GM12872 (cell line): Measurements from ENCODE around the gene SLC6A3.

Experiments used
- TF ChIP-seq, protein P1 (sequence below): IDR thresholded peaks from 3 replicates; pipeline ENCODE4 v1.5.1; 2011; ENCODE audit warnings: low read depth, mild to moderate bottlenecking, low read length, moderate library complexity; ENCODE audit not compliant: insufficient read depth

Gene SLC6A3

DNA sequence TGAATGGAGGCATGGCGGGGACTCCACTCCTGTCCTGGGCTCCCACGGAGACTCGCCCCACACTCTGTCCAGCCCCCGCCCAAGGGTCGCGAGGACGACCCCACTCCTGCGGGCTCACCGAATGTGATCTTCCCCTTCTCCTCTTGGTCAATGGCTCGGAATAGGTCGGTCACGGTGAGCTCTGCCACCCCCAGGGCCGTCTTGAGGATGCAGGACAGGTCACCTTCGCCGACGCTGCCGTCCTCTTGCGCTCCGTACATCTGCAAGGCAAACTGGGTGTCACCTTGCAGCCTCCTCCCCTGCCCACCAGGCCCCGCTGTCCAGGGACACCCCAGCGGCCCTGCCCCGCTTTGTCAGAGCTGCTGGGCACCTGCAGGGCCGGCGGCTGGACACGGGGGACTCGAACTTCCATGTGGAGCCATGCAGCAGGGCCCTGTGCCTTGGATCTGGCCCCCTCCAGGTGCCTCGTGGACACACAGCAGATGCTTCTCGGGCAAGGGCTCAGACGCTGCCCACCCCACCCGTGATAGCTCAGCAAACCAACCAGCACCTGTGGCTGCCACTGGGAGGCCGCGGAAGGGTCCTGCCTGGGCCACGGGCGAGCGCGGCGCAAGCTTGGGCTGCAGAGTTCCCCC, 21.5 kb upstream of the SLC6A3 start:
- TF ChIP-seq, protein P1, sequence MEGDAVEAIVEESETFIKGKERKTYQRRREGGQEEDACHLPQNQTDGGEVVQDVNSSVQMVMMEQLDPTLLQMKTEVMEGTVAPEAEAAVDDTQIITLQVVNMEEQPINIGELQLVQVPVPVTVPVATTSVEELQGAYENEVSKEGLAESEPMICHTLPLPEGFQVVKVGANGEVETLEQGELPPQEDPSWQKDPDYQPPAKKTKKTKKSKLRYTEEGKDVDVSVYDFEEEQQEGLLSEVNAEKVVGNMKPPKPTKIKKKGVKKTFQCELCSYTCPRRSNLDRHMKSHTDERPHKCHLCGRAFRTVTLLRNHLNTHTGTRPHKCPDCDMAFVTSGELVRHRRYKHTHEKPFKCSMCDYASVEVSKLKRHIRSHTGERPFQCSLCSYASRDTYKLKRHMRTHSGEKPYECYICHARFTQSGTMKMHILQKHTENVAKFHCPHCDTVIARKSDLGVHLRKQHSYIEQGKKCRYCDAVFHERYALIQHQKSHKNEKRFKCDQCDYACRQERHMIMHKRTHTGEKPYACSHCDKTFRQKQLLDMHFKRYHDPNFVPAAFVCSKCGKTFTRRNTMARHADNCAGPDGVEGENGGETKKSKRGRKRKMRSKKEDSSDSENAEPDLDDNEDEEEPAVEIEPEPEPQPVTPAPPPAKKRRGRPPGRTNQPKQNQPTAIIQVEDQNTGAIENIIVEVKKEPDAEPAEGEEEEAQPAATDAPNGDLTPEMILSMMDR, result no peak

DNA sequence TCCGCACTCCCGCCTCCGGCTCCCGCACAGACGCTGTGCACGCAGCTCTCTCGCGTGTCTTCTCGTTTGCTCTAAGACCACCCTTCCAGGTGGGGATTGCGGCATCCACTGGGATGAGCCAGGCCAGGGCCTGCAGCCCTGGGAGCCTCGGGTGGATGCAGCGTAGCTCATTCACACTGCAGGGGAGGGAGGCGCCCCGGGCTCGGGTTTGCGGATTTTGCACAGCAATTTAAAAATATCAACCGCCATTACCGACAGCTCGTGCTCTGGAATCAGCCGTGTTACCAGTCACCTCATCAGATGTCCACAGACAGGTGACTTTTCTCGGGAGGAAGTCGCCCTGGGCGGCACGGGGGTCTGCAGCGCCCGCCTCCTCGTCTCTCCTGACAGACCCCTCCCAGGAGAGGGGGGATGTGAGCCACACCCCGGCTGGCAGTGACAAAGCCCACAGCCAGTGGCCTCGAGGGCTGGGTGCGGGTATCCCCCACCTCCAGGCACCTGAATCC, 20.8 kb upstream of the SLC6A3 start:
- TF ChIP-seq, protein P1, result no peak

DNA sequence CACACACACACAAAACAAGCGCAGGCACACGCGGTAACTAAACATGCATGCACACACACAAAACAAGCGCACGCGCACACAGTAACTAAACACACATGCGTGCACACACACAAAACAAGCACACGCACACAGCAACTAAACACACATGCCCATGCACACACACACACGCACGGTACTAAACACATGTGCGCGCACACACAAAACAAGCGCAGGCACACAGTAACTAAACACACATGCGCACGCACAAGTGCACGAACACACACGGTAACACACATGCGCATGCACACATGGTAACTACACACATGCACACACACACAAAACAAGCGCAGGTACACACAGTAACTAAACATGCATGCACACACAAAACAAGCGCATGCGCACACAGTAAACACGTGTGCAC, 19.9 kb upstream of the SLC6A3 start:
- TF ChIP-seq, protein P1, result no peak

DNA sequence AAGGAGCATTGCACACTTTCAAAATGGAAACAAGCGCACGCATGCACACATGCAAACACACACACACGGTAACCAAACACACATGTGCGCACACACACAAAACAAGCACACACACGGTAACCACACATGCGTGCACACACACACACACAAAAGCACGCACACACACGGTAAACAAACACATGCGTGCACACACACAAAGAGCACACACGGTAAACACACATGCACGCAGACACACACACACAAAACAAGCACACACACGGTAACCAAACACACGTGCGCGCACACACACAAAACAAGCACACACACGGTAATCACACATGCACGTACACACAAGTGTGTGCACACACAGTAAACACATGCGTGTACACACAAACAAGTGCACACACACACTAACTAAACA, 19.3 kb upstream of the SLC6A3 start:
- TF ChIP-seq, protein P1, result no peak

DNA sequence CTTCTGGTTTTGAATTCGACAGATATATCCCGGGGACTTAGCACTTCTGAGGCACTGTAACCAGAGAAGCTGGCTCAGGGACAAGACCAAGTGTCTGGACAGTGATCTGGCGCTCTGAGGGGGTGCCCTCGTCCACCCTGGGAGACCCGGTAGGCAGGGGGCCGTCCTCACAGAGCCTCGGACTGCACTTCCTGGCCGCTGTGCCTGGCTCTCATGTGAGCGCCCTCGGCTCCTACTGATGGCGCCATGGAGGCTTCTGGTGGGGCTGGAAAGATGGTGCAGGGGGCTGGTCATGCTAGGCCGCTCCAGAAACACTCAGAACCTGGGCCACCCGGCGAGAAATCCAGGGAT, 18.8 kb upstream of the SLC6A3 start:
- TF ChIP-seq, protein P1, result no peak

DNA sequence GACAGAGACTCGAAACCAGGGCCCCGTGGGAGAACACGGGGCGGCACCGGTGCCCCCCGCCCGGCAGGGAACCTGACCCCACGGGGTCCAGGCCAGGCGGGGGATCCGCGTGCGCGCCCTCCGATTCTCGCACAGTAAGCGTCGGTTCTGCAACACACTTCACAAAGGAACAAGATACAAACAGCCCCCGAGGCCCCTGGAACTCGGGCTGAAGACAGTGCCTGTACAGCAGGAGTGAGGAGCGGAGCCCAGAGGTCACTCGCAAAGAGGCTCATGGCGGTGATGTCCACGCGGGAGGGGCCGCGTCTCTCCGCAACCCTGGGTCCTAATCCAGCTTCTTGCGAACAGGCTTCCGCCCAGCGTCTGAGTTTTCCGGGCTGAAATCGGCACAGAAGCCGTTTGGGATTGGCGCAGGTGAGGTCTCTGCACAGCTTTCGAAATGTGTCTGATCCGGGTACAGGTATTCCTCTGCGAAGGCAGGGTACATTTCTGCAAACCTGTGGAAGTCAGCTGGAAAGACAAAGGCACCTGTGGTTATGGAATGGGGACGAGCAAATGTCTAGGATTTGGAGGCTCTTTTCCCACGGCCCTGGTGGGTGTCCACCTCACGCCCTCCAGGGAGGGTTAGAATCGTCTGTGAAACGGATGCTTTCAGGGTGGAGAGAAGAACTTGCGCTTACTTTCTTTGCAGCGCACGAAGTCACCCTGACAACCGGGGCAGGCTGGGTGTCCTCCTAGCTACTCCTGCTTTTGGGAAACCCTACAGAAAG, 18.3 kb upstream of the SLC6A3 start:
- TF ChIP-seq, protein P1, result no peak

DNA sequence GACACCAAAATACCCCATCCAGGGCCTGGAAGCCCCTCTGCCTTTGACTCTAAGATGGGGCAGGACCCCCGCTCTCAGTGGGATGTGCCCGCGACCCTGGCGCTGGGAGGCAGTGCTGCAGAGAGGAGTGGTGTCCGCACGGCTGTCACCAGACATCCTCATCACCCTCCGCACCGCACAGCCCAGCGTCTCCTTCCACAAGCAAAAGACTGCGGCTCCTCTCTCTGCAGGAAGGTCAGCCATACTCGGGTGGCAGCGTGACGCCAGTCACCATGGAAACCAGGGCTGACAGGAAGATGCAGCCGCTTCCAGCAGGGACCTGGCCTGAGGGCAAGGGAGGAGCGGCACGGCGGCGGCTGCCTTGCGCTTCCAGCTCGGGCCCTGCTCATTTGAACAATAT, 17.1 kb upstream of the SLC6A3 start:
- TF ChIP-seq, protein P1, result no peak
